H4 (cell line): Measurements from ENCODE around the gene DDX23. TPM values are rescaled to one million over a fixed set of nuclear protein-coding genes. Genes with fewer than 3 reads are reported as not detected.
"Not testable (repeated sequence)": the region's sequence is repeated elsewhere in the genome, so short reads cannot be mapped to it uniquely, and the experiment has no call there.

Source experiments
- DNase-seq: peaks from one replicate; pipeline ENCODE4 v3.0.0-alpha.2; 2015; ENCODE audit warnings: low spot score
- total RNA-seq: library from RNA; depleted of rRNA; stranded (reverse); fragments of >200 nt; shearing (Covaris generic); gene quantifications from 2 replicates; pipeline ENCODE4 v1.2.3, GENCODE V29; 2014

Gene DDX23
- total RNA-seq, 1 experiment from 2014 or later: 75.0 TPM

GRCh38 chr12:48862760-48863159, 10.8 kb upstream of the DDX23 start:
- DNase-seq: no peak

- no peak for DNase-seq
Measured at GRCh38 chr12:48861111-48861510, 9.1 kb upstream of the DDX23 start.

GRCh38 chr12:48860236-48860635, 8.3 kb upstream of the DDX23 start:
- DNase-seq: not testable (repeated sequence)

GRCh38 chr12:48859607-48860006, 7.6 kb upstream of the DDX23 start:
- no peak for DNase-seq

GRCh38 chr12:48858043-48858442, 6.1 kb upstream of the DDX23 start:
- DNase-seq: no peak

- DNase-seq: no peak
Measured at GRCh38 chr12:48857278-48857994, 5.5 kb upstream of the DDX23 start.

- no peak for DNase-seq
Measured at GRCh38 chr12:48856379-48856778, 4.4 kb upstream of the DDX23 start.

- not testable (repeated sequence) for DNase-seq
Measured at GRCh38 chr12:48854932-48855331, 3.0 kb upstream of the DDX23 start.

GRCh38 chr12:48854488-48854887, 2.5 kb upstream of the DDX23 start:
- DNase-seq: no peak

- DNase-seq: peak; percentile 78
Measured at GRCh38 chr12:48852734-48853688, 1.0 kb upstream of the DDX23 start.

GRCh38 chr12:48842021-48842420, 9.9 kb downstream of the DDX23 start:
- not testable (repeated sequence) for DNase-seq

GRCh38 chr12:48838048-48838447, 13.9 kb downstream of the DDX23 start:
- no peak for DNase-seq

- DNase-seq: no peak
Measured at GRCh38 chr12:48832321-48833060, 19.5 kb downstream of the DDX23 start.

GRCh38 chr12:48831257-48831656, 20.7 kb downstream of the DDX23 start:
- no peak for DNase-seq

- DNase-seq: no peak
Measured at GRCh38 chr12:48828841-48829575, 23.0 kb downstream of the DDX23 start.

GRCh38 chr12:48828293-48828692, 23.7 kb downstream of the DDX23 start:
- no peak for DNase-seq

GRCh38 chr12:48827513-48828096, 24.4 kb downstream of the DDX23 start:
- no peak for DNase-seq

- DNase-seq: no peak
Measured at GRCh38 chr12:48827026-48827425, 24.9 kb downstream of the DDX23 start.

GRCh38 chr12:48826209-48826855, 25.6 kb downstream of the DDX23 start:
- DNase-seq: no peak

- no peak for DNase-seq
Measured at GRCh38 chr12:48824905-48825304, 27.1 kb downstream of the DDX23 start.

- DNase-seq: no peak
Measured at GRCh38 chr12:48824112-48824511, 27.9 kb downstream of the DDX23 start.
